ENCODE results near the gene KERA. TPM values are rescaled to one million over a fixed set of nuclear protein-coding genes. Genes with fewer than 3 reads are reported as not detected.

Gene KERA
- total and polyA plus RNA-seq, 9 of the 15 experiments (the other 6 are each of a cell fraction or from before 2014, with no cell fraction given): not detected

- TF ChIP-seq ZNF407 (IDR thresholded peaks at IDR 0.05; ENCODE audit: low read depth) (no peak), ZNF592 (IDR thresholded peaks at IDR 0.05) (no peak), ZBTB34 (CRISPR knock-in tag; IDR thresholded peaks at IDR 0.05) (no peak), ZNF79 (CRISPR knock-in tag; IDR thresholded peaks at IDR 0.05; ENCODE audit: low read depth) (no peak), PTRF (tag; IDR thresholded peaks at IDR 0.05) (no peak), SP1 (CRISPR knock-in tag; IDR thresholded peaks at IDR 0.05) (no peak), MTF1 (CRISPR knock-in tag; IDR thresholded peaks at IDR 0.05; ENCODE audit: borderline replicate concordance) (no peak), TSHZ1 (CRISPR knock-in tag; IDR thresholded peaks at IDR 0.05) (no peak), HDAC8 (tag; IDR thresholded peaks at IDR 0.05) (no peak)
Measured at GRCh38 chr12:91007531-91008290, 50.1 kb downstream of the KERA start (continued).
